ENCODE data around the gene ARHGAP21. TPM values are rescaled to one million over a fixed set of nuclear protein-coding genes. Genes with fewer than 3 reads are reported as not detected.

Gene ARHGAP21
- total and polyA plus RNA-seq, 2 donors (not counting 1 experiment from before 2014, with no cell fraction given), result 5.3 to 25.5 TPM

DNA sequence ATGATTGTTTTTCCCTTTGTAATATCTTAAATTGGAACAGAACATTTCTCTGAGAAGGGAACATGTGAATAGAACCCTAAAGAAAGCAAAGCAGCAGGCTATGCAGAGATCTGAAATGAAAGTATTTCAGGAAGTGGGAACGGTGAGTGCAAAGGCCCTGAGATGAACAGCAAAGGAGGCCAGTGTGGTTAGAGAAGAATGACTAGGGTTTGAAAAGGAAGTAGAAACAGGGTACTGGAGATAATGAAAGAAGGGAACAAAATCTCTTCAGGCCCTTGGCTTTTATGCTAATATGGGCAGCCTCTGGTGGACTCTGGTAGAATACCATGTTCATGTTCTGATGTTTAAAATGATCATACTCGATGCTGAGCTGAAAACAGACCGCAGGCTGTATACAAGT lies 22.2 kb downstream of the ARHGAP21 start:
- ATAC-seq (ENCODE audit: low read depth), result no peak
- TF ChIP-seq, protein P1, sequence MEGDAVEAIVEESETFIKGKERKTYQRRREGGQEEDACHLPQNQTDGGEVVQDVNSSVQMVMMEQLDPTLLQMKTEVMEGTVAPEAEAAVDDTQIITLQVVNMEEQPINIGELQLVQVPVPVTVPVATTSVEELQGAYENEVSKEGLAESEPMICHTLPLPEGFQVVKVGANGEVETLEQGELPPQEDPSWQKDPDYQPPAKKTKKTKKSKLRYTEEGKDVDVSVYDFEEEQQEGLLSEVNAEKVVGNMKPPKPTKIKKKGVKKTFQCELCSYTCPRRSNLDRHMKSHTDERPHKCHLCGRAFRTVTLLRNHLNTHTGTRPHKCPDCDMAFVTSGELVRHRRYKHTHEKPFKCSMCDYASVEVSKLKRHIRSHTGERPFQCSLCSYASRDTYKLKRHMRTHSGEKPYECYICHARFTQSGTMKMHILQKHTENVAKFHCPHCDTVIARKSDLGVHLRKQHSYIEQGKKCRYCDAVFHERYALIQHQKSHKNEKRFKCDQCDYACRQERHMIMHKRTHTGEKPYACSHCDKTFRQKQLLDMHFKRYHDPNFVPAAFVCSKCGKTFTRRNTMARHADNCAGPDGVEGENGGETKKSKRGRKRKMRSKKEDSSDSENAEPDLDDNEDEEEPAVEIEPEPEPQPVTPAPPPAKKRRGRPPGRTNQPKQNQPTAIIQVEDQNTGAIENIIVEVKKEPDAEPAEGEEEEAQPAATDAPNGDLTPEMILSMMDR (IDR thresholded peaks at IDR 0.05), result no peak
- no peak for TF ChIP-seq EZH2 (IDR thresholded peaks at IDR 0.05; ENCODE audit: borderline replicate concordance, insufficient read depth, low read depth, low read length, poor library complexity, severe bottlenecking)
- Histone ChIP-seq H3K27ac (ENCODE audit: low read length in 2 of 2) (no peak overlapping the region), H3K79me2 (ENCODE audit: control insufficient read depth, insufficient read depth, low read length) (no peaks in the 10 kb centered on the region), H3K9me3 (ENCODE audit: control extremely low read depth in 1 of 3, control insufficient read depth in 2 of 3, insufficient read depth in 1 of 3, low read length in 2 of 3) (no peaks in the 10 kb centered on the region), H3K4me2 (replicated peaks; ENCODE audit: low read depth, low read length, poor library complexity, severe bottlenecking) (no peak overlapping the region), H2AFZ (ENCODE audit: insufficient read depth, low read depth, low read length, poor library complexity, severe bottlenecking) (no peak overlapping the region), H4K20me1 (ENCODE audit: control insufficient read depth, insufficient read depth, low read length, poor library complexity, severe bottlenecking) (no peaks in the 10 kb centered on the region), H3K4me1 (ENCODE audit: control insufficient read depth in 2 of 2, insufficient read depth in 2 of 2, low read length in 2 of 2) (no peaks in the 10 kb centered on the region), H3K27me3 (replicated peaks in 1 of 4; ENCODE audit: control extremely low read depth in 1 of 4, control insufficient read depth in 3 of 4, insufficient read depth in 4 of 4, low read length in 3 of 4) (peaks cover 0 to 1% (median 0%) of the 10 kb centered on the region in 4 experiments), H3K9ac (ENCODE audit: low read length) (no peak overlapping the region), H3K4me3 (ENCODE audit: control extremely low read depth in 1 of 5, extremely low read depth in 1 of 5, insufficient read depth in 1 of 5, low read depth in 2 of 5, low read length in 4 of 5) (no peak overlapping the region), H3K36me3 (replicated peaks in 1 of 2; ENCODE audit: control extremely low read depth in 1 of 2, control insufficient read depth in 1 of 2, extremely low read depth in 1 of 2, insufficient read depth in 2 of 2, low read length in 1 of 2) (no peaks in the 10 kb centered on the region)
- WGBS (ENCODE audit: insufficient coverage), result 60% methylated on average over 1 of the region's 3 CpGs
- CTCF ChIA-PET, result no interaction called here
- H3K27ac Mint-ChIP-seq, result no peak overlapping the region
- no peaks in the 10 kb centered on the region for H3K9me3 Mint-ChIP-seq (ENCODE audit: insufficient read depth)
- no peak for DNase-seq
- POLR2A ChIA-PET, result no interaction called here
- intact Hi-C loops (cut with micrococcal nuclease), result no loop called here
- H3K4me3 Mint-ChIP-seq, result no peak overlapping the region
- H3K27me3 Mint-ChIP-seq, result no peaks in the 10 kb centered on the region
- peaks cover 7% of the 10 kb centered on the region for H3K4me1 Mint-ChIP-seq

DNA sequence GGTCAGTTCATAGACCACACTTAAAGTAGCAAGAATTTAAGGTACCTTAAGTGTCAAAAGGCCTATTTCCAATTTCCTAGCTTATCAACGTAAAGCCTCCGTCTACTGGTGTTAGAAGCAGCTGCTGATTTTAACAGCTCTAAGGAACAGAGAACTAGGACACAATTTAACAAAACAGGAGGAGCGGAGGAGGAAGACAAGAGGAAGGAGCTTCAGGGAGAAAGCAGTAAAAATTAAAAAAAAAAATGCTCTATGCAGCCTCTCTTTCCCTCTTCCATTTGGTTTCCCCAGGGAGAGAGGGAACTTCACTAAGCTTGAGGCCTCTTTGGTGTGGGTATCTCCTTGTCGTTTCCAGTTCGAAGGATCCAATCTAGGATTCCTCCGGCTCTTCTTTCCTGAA lies 22.7 kb downstream of the ARHGAP21 start:
- Histone ChIP-seq H4K20me1 (ENCODE audit: control insufficient read depth, insufficient read depth, low read length, poor library complexity, severe bottlenecking) (no peaks in the 10 kb centered on the region), H2AFZ (ENCODE audit: insufficient read depth, low read depth, low read length, poor library complexity, severe bottlenecking) (no peak overlapping the region), H3K9me3 (ENCODE audit: control extremely low read depth in 1 of 3, control insufficient read depth in 2 of 3, insufficient read depth in 1 of 3, low read length in 2 of 3) (no peaks in the 10 kb centered on the region), H3K4me2 (replicated peaks; ENCODE audit: low read depth, low read length, poor library complexity, severe bottlenecking) (no peak overlapping the region), H3K4me3 (ENCODE audit: control extremely low read depth in 1 of 5, extremely low read depth in 1 of 5, insufficient read depth in 1 of 5, low read depth in 2 of 5, low read length in 4 of 5) (no peak overlapping the region), H3K4me1 (ENCODE audit: control insufficient read depth in 2 of 2, insufficient read depth in 2 of 2, low read length in 2 of 2) (no peaks in the 10 kb centered on the region), H3K79me2 (ENCODE audit: control insufficient read depth, insufficient read depth, low read length) (no peaks in the 10 kb centered on the region), H3K9ac (ENCODE audit: low read length) (no peak overlapping the region), H3K27ac (ENCODE audit: low read length in 2 of 2) (no peak overlapping the region), H3K27me3 (replicated peaks in 1 of 4; ENCODE audit: control extremely low read depth in 1 of 4, control insufficient read depth in 3 of 4, insufficient read depth in 4 of 4, low read length in 3 of 4) (no peaks in the 10 kb centered on the region), H3K36me3 (replicated peaks in 1 of 2; ENCODE audit: control extremely low read depth in 1 of 2, control insufficient read depth in 1 of 2, extremely low read depth in 1 of 2, insufficient read depth in 2 of 2, low read length in 1 of 2) (no peaks in the 10 kb centered on the region)
- H3K9me3 Mint-ChIP-seq (ENCODE audit: insufficient read depth), result no peaks in the 10 kb centered on the region
- intact Hi-C loops (cut with micrococcal nuclease), result no loop called here
- ChIA-PET CTCF (no interaction called here), POLR2A (no interaction called here)
- WGBS (ENCODE audit: insufficient coverage), result no CpG with 5 or more reads among the region's 6 CpGs
- H3K27me3 Mint-ChIP-seq, result no peaks in the 10 kb centered on the region
- H3K4me1 Mint-ChIP-seq, result peaks cover 7% of the 10 kb centered on the region
- H3K27ac Mint-ChIP-seq, result no peak overlapping the region
- DNase-seq, result no peak
- H3K4me3 Mint-ChIP-seq, result no peak overlapping the region
- TF ChIP-seq, protein P1 (IDR thresholded peaks at IDR 0.05), result no peak
- TF ChIP-seq EZH2 (IDR thresholded peaks at IDR 0.05; ENCODE audit: borderline replicate concordance, insufficient read depth, low read depth, low read length, poor library complexity, severe bottlenecking), result no peak
- no peak for ATAC-seq (ENCODE audit: low read depth)

Measured in B cell (primary cell).